Measurements from ENCODE around the gene MAOA.

The MAOA gene

GRCh38 chrX:43631841-43632240 is 24.3 kb upstream of the MAOA start:
- H3K27ac ChIP-seq (ENCODE audit: low read length, poor library complexity, severe bottlenecking), result no peak overlapping the region

GRCh38 chrX:43633081-43633480 is 23.0 kb upstream of the MAOA start:
- Histone ChIP-seq H2BK5ac (ENCODE audit: low read depth, low read length, poor library complexity, severe bottlenecking) (no peak overlapping the region), H4K8ac (ENCODE audit: low read length) (no peak overlapping the region), H2AK5ac (ENCODE audit: low read length, severe bottlenecking) (no peak overlapping the region), H2AFZ (ENCODE audit: low read depth, low read length) (no peak overlapping the region), H3K4me2 (ENCODE audit: low read length, poor library complexity, severe bottlenecking) (no peak overlapping the region), H3K9ac (ENCODE audit: low read length) (no peak overlapping the region), H3K36me3 (ENCODE audit: control insufficient read depth in 1 of 2, insufficient read depth in 2 of 2, low read depth in 1 of 2, low read length in 2 of 2) (no peaks in the 10 kb centered on the region), H3K4ac (ENCODE audit: low read depth in 1 of 2, low read length in 2 of 2) (no peak overlapping the region), H3K27me3 (ENCODE audit: control insufficient read depth in 1 of 2, insufficient read depth in 1 of 2, low read length in 2 of 2) (peaks cover 0 to 14% of the 10 kb centered on the region in 2 experiments), H3K18ac (ENCODE audit: low read depth in 1 of 2, low read length in 2 of 2) (no peak overlapping the region), H3K9me3 (ENCODE audit: control insufficient read depth, low read length) (no peaks in the 10 kb centered on the region), H3K27ac (ENCODE audit: low read length, poor library complexity, severe bottlenecking) (no peak overlapping the region), H2BK15ac (ENCODE audit: low read depth, poor library complexity, severe bottlenecking) (no peak overlapping the region), H3K4me1 (ENCODE audit: control insufficient read depth, insufficient read depth, low read depth, low read length) (no peaks in the 10 kb centered on the region), H2BK120ac (ENCODE audit: low read depth, low read length) (no peak overlapping the region), H3K14ac (ENCODE audit: low read length in 2 of 2) (no peak overlapping the region), H3K23ac (ENCODE audit: low read length in 2 of 2) (no peak overlapping the region), H3K4me3 (ENCODE audit: insufficient read depth in 1 of 2, low read depth in 1 of 2, low read length in 2 of 2) (no peak overlapping the region), H3K79me1 (replicated peaks; ENCODE audit: low read length, poor library complexity, severe bottlenecking) (no peaks in the 10 kb centered on the region), H4K91ac (ENCODE audit: low read length) (no peak overlapping the region), H2BK12ac (ENCODE audit: low read length in 2 of 2) (no peak overlapping the region)
- DNase-seq, result no peak
- 86% methylated on average over 1 of the region's 1 CpG for WGBS

More at GRCh38 chrX:43631841-43632240, 24.3 kb upstream of the MAOA start:
- Histone ChIP-seq H3K79me1 (replicated peaks; ENCODE audit: low read length, poor library complexity, severe bottlenecking) (no peaks in the 10 kb centered on the region), H4K91ac (ENCODE audit: low read length) (no peak overlapping the region), H3K4ac (ENCODE audit: low read depth in 1 of 2, low read length in 2 of 2) (no peak overlapping the region), H3K4me3 (ENCODE audit: insufficient read depth in 1 of 2, low read depth in 1 of 2, low read length in 2 of 2) (no peak overlapping the region), H3K9me3 (ENCODE audit: control insufficient read depth, low read length) (no peaks in the 10 kb centered on the region), H3K23ac (ENCODE audit: low read length in 2 of 2) (no peak overlapping the region), H3K14ac (ENCODE audit: low read length in 2 of 2) (no peak overlapping the region), H2BK15ac (ENCODE audit: low read depth, poor library complexity, severe bottlenecking) (no peak overlapping the region), H3K4me1 (ENCODE audit: control insufficient read depth, insufficient read depth, low read depth, low read length) (no peaks in the 10 kb centered on the region), H2AFZ (ENCODE audit: low read depth, low read length) (no peak overlapping the region), H2BK12ac (ENCODE audit: low read length in 2 of 2) (no peak overlapping the region), H3K9ac (ENCODE audit: low read length) (no peak overlapping the region), H3K36me3 (ENCODE audit: control insufficient read depth in 1 of 2, insufficient read depth in 2 of 2, low read depth in 1 of 2, low read length in 2 of 2) (no peaks in the 10 kb centered on the region), H3K4me2 (ENCODE audit: low read length, poor library complexity, severe bottlenecking) (no peak overlapping the region), H2AK5ac (ENCODE audit: low read length, severe bottlenecking) (no peak overlapping the region), H3K27me3 (ENCODE audit: control insufficient read depth in 1 of 2, insufficient read depth in 1 of 2, low read length in 2 of 2) (peaks cover 0 to 11% of the 10 kb centered on the region in 2 experiments), H4K8ac (ENCODE audit: low read length) (no peak overlapping the region), H3K18ac (ENCODE audit: low read depth in 1 of 2, low read length in 2 of 2) (no peak overlapping the region), H2BK5ac (ENCODE audit: low read depth, low read length, poor library complexity, severe bottlenecking) (no peak overlapping the region), H2BK120ac (ENCODE audit: low read depth, low read length) (no peak overlapping the region)
- WGBS, result 86% methylated on average over 1 of the region's 1 CpG
- no peak for DNase-seq

- H4K8ac ChIP-seq (ENCODE audit: low read length), result no peak overlapping the region
- no peak overlapping the region for H3K18ac ChIP-seq (ENCODE audit: low read depth in 1 of 2, low read length in 2 of 2)
- no peak for DNase-seq
- no peak overlapping the region for H3K4ac ChIP-seq (ENCODE audit: low read depth in 1 of 2, low read length in 2 of 2)
- no peak overlapping the region for H2BK15ac ChIP-seq (ENCODE audit: low read depth, poor library complexity, severe bottlenecking)
- no peak overlapping the region for H3K27ac ChIP-seq (ENCODE audit: low read length, poor library complexity, severe bottlenecking)
- no peak overlapping the region for H3K14ac ChIP-seq (ENCODE audit: low read length in 2 of 2)
- no peaks in the 10 kb centered on the region for H3K36me3 ChIP-seq (ENCODE audit: control insufficient read depth in 1 of 2, insufficient read depth in 2 of 2, low read depth in 1 of 2, low read length in 2 of 2)
- no peak overlapping the region for H2BK12ac ChIP-seq (ENCODE audit: low read length in 2 of 2)
- no peaks in the 10 kb centered on the region for H3K4me1 ChIP-seq (ENCODE audit: control insufficient read depth, insufficient read depth, low read depth, low read length)
- no peaks in the 10 kb centered on the region for H3K79me1 ChIP-seq (replicated peaks; ENCODE audit: low read length, poor library complexity, severe bottlenecking)
- H2BK5ac ChIP-seq (ENCODE audit: low read depth, low read length, poor library complexity, severe bottlenecking), result no peak overlapping the region
- no peak overlapping the region for H3K23ac ChIP-seq (ENCODE audit: low read length in 2 of 2)
- H2AK5ac ChIP-seq (ENCODE audit: low read length, severe bottlenecking), result no peak overlapping the region
- no peak overlapping the region for H3K4me2 ChIP-seq (ENCODE audit: low read length, poor library complexity, severe bottlenecking)
- no peak overlapping the region for H3K9ac ChIP-seq (ENCODE audit: low read length)
- H3K4me3 ChIP-seq (ENCODE audit: insufficient read depth in 1 of 2, low read depth in 1 of 2, low read length in 2 of 2), result no peak overlapping the region
- H3K9me3 ChIP-seq (ENCODE audit: control insufficient read depth, low read length), result no peaks in the 10 kb centered on the region
- H3K27me3 ChIP-seq (ENCODE audit: control insufficient read depth in 1 of 2, insufficient read depth in 1 of 2, low read length in 2 of 2), result peaks cover 0 to 14% of the 10 kb centered on the region in 2 experiments
- H2BK120ac ChIP-seq (ENCODE audit: low read depth, low read length), result no peak overlapping the region
- no peak overlapping the region for H4K91ac ChIP-seq (ENCODE audit: low read length)
- H2AFZ ChIP-seq (ENCODE audit: low read depth, low read length), result no peak overlapping the region
- WGBS, result 42% methylated on average over 2 of the region's 3 CpGs
Observed at GRCh38 chrX:43633757-43634156, 22.3 kb upstream of the MAOA start.

- no peak overlapping the region for H3K14ac ChIP-seq (ENCODE audit: low read length in 2 of 2)
- no peak overlapping the region for H3K4me3 ChIP-seq (ENCODE audit: insufficient read depth in 1 of 2, low read depth in 1 of 2, low read length in 2 of 2)
- no peak overlapping the region for H2AK5ac ChIP-seq (ENCODE audit: low read length, severe bottlenecking)
- H4K8ac ChIP-seq (ENCODE audit: low read length), result no peak overlapping the region
- H3K27me3 ChIP-seq (ENCODE audit: control insufficient read depth in 1 of 2, insufficient read depth in 1 of 2, low read length in 2 of 2), result peaks cover 0 to 7% of the 10 kb centered on the region in 2 experiments
- no peak overlapping the region for H3K23ac ChIP-seq (ENCODE audit: low read length in 2 of 2)
- no peak overlapping the region for H3K4me2 ChIP-seq (ENCODE audit: low read length, poor library complexity, severe bottlenecking)
- H2BK120ac ChIP-seq (ENCODE audit: low read depth, low read length), result no peak overlapping the region
- no peak overlapping the region for H3K18ac ChIP-seq (ENCODE audit: low read depth in 1 of 2, low read length in 2 of 2)
- H2AFZ ChIP-seq (ENCODE audit: low read depth, low read length), result no peak overlapping the region
- H4K91ac ChIP-seq (ENCODE audit: low read length), result no peak overlapping the region
- no peak overlapping the region for H2BK15ac ChIP-seq (ENCODE audit: low read depth, poor library complexity, severe bottlenecking)
- H3K36me3 ChIP-seq (ENCODE audit: control insufficient read depth in 1 of 2, insufficient read depth in 2 of 2, low read depth in 1 of 2, low read length in 2 of 2), result no peaks in the 10 kb centered on the region
- no peaks in the 10 kb centered on the region for H3K79me1 ChIP-seq (replicated peaks; ENCODE audit: low read length, poor library complexity, severe bottlenecking)
- DNase-seq, result no peak
- H3K9me3 ChIP-seq (ENCODE audit: control insufficient read depth, low read length), result no peaks in the 10 kb centered on the region
- H2BK5ac ChIP-seq (ENCODE audit: low read depth, low read length, poor library complexity, severe bottlenecking), result no peak overlapping the region
- H3K4ac ChIP-seq (ENCODE audit: low read depth in 1 of 2, low read length in 2 of 2), result no peak overlapping the region
- H3K27ac ChIP-seq (ENCODE audit: low read length, poor library complexity, severe bottlenecking), result no peak overlapping the region
- 100% methylated on average over 4 of the region's 5 CpGs for WGBS
- H3K9ac ChIP-seq (ENCODE audit: low read length), result no peak overlapping the region
- no peak overlapping the region for H2BK12ac ChIP-seq (ENCODE audit: low read length in 2 of 2)
- H3K4me1 ChIP-seq (ENCODE audit: control insufficient read depth, insufficient read depth, low read depth, low read length), result peaks cover 4% of the 10 kb centered on the region
Observed at GRCh38 chrX:43640482-43640881, 15.6 kb upstream of the MAOA start.
